GM19023 (cell line): ENCODE measurements around the gene DRD4.
"Not testable (repeated sequence)": the region's sequence is repeated elsewhere in the genome, so short reads cannot be mapped to it uniquely, and the experiment has no call there.

Experiments used
- ATAC-seq: cut with Tn5 transposase; IDR thresholded peaks from one replicate; pipeline ENCODE4 v1.9.1; 2021; ENCODE audit warnings: mild to moderate bottlenecking, moderate library complexity; ENCODE audit not compliant: unreplicated experiment

Gene DRD4

GRCh38 chr11:673866-674265 lies 36.8 kb downstream of the DRD4 start:
- ATAC-seq, result no peak

GRCh38 chr11:674406-674805 lies 37.3 kb downstream of the DRD4 start:
- ATAC-seq, result no peak

- ATAC-seq, result no peak
Observed at GRCh38 chr11:678297-678696, 41.2 kb downstream of the DRD4 start.

- no peak for ATAC-seq
Observed at GRCh38 chr11:679271-680207, 42.5 kb downstream of the DRD4 start.

- ATAC-seq, result no peak
Observed at GRCh38 chr11:680476-680875, 43.4 kb downstream of the DRD4 start.

- ATAC-seq, result no peak
Observed at GRCh38 chr11:680970-681369, 43.9 kb downstream of the DRD4 start.

GRCh38 chr11:686451-687243 lies 49.6 kb downstream of the DRD4 start:
- no peak for ATAC-seq

- no peak for ATAC-seq
Observed at GRCh38 chr11:687751-688150, 50.7 kb downstream of the DRD4 start.

- ATAC-seq, result no peak
Observed at GRCh38 chr11:688681-689080, 51.6 kb downstream of the DRD4 start.

GRCh38 chr11:689625-690024 lies 52.6 kb downstream of the DRD4 start:
- ATAC-seq, result no peak

- ATAC-seq, result not testable (repeated sequence)
Observed at GRCh38 chr11:690244-690643, 53.2 kb downstream of the DRD4 start.
